ENCODE data around the gene PCGF5. TPM values are rescaled to one million over a fixed set of nuclear protein-coding genes. Genes with fewer than 3 reads are reported as not detected.

PCGF5 gene
- total RNA-seq, 4 donors from 2014 or later, result 45.4 to 68.1 (median 49.8) TPM

GRCh38 chr10:91226093-91226492, 5.6 kb downstream of the PCGF5 start:
- Histone ChIP-seq H3K4me1 (peaks cover 0 to 28% (median 3%) of the 10 kb centered on the region in 4 donors), H3K9me3 (no peaks in the 10 kb centered on the region), H3K27ac (no peak overlapping the region), H3K4me3 (no peak overlapping the region), H3K27me3 (no peaks in the 10 kb centered on the region), H3K36me3 (peaks cover 0 to 6% (median 0%) of the 10 kb centered on the region in 3 donors)
- TF ChIP-seq POLR2A (IDR thresholded peaks at IDR 0.05), result no peak
- no peak for TF ChIP-seq CTCF (IDR thresholded peaks at IDR 0.05)
- no peak for DNase-seq

GRCh38 chr10:91227576-91227975, 7.1 kb downstream of the PCGF5 start:
- no peak for TF ChIP-seq POLR2A (IDR thresholded peaks at IDR 0.05)
- TF ChIP-seq CTCF (IDR thresholded peaks at IDR 0.05), result no peak
- H3K4me1 ChIP-seq, result peaks cover 0 to 18% (median 3%) of the 10 kb centered on the region in 4 donors
- H3K36me3 ChIP-seq, result peaks cover 0 to 6% (median 0%) of the 10 kb centered on the region in 3 donors
- no peak for DNase-seq
- H3K27ac ChIP-seq, result no peak overlapping the region
- no peaks in the 10 kb centered on the region for H3K9me3 ChIP-seq
- no peaks in the 10 kb centered on the region for H3K27me3 ChIP-seq
- no peak overlapping the region for H3K4me3 ChIP-seq

GRCh38 chr10:91229683-91230082, 9.2 kb downstream of the PCGF5 start:
- no peaks in the 10 kb centered on the region for H3K9me3 ChIP-seq
- peaks cover 0 to under 1% (median 0%) of the 10 kb centered on the region in 4 donors for H3K4me1 ChIP-seq
- H3K27ac ChIP-seq, result no peak overlapping the region
- no peak overlapping the region for H3K4me3 ChIP-seq
- no peaks in the 10 kb centered on the region for H3K27me3 ChIP-seq
- DNase-seq, result no peak
- TF ChIP-seq CTCF (IDR thresholded peaks at IDR 0.05) (no peak), POLR2A (IDR thresholded peaks at IDR 0.05) (no peak)
- H3K36me3 ChIP-seq, result peaks cover 0 to 6% (median 0%) of the 10 kb centered on the region in 3 donors

GRCh38 chr10:91238191-91238590, 17.7 kb downstream of the PCGF5 start:
- no peaks in the 10 kb centered on the region for H3K36me3 ChIP-seq
- H3K4me1 ChIP-seq, result no peaks in the 10 kb centered on the region
- no peak overlapping the region for H3K4me3 ChIP-seq
- no peaks in the 10 kb centered on the region for H3K9me3 ChIP-seq
- no peaks in the 10 kb centered on the region for H3K27me3 ChIP-seq
- DNase-seq, result no peak
- H3K27ac ChIP-seq, result no peak overlapping the region
- TF ChIP-seq CTCF (IDR thresholded peaks at IDR 0.05) (no peak), POLR2A (IDR thresholded peaks at IDR 0.05) (no peak)

- Histone ChIP-seq H3K9me3 (no peaks in the 10 kb centered on the region), H3K4me3 (no peak overlapping the region), H3K27ac (no peak overlapping the region), H3K27me3 (no peaks in the 10 kb centered on the region), H3K4me1 (no peaks in the 10 kb centered on the region), H3K36me3 (no peaks in the 10 kb centered on the region)
- no peak for DNase-seq
- TF ChIP-seq CTCF (IDR thresholded peaks at IDR 0.05), result no peak
- TF ChIP-seq POLR2A (IDR thresholded peaks at IDR 0.05), result no peak
These were observed 19.3 kb downstream of the PCGF5 start for GRCh38 chr10:91239789-91240188.

GRCh38 chr10:91242940-91243339, 22.5 kb downstream of the PCGF5 start:
- DNase-seq, result no peak
- H3K4me3 ChIP-seq, result no peak overlapping the region
- TF ChIP-seq CTCF (IDR thresholded peaks at IDR 0.05) (no peak), POLR2A (IDR thresholded peaks at IDR 0.05) (no peak)
- no peaks in the 10 kb centered on the region for H3K36me3 ChIP-seq
- no peaks in the 10 kb centered on the region for H3K9me3 ChIP-seq
- H3K27ac ChIP-seq, result no peak overlapping the region
- H3K27me3 ChIP-seq, result no peaks in the 10 kb centered on the region
- H3K4me1 ChIP-seq, result no peaks in the 10 kb centered on the region
